ENCODE measurements around the gene SFMBT1.

Gene SFMBT1

DNA sequence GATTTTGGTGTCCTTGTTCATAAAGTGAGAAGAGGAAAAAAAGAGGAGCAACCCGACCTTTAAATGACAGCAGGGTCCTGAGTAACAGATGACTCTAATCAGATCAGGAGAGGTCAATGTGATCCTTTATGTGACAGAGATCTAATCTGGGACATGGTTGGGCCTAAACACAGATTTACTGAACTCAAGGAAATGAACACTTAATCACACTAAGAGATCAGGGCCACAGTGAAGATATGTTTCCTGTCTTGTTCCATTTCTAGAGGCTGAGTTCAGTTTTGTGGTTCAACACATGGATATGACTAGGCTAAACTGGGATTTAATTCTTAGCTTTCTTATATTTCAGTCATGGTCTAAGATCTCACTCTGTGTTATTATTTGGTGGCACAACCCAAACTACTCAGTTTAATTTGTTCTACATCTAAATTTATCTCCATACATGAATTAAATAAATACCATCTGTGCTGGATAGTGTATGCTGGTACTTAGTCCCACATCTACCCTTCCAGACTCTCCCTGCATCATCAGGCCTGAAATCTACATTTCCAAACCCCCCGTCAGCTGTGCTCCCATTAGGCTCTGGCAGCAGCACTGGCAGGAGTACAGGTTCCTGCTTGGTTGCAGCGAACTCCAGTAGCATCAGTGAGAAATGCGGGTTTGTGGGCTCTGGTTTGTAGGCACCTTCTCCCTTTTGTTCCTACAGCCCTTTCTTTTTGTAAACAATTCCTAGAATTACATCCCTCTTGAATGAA is 22.6 kb downstream of the SFMBT1 start:
- TF ChIP-seq, protein P1, sequence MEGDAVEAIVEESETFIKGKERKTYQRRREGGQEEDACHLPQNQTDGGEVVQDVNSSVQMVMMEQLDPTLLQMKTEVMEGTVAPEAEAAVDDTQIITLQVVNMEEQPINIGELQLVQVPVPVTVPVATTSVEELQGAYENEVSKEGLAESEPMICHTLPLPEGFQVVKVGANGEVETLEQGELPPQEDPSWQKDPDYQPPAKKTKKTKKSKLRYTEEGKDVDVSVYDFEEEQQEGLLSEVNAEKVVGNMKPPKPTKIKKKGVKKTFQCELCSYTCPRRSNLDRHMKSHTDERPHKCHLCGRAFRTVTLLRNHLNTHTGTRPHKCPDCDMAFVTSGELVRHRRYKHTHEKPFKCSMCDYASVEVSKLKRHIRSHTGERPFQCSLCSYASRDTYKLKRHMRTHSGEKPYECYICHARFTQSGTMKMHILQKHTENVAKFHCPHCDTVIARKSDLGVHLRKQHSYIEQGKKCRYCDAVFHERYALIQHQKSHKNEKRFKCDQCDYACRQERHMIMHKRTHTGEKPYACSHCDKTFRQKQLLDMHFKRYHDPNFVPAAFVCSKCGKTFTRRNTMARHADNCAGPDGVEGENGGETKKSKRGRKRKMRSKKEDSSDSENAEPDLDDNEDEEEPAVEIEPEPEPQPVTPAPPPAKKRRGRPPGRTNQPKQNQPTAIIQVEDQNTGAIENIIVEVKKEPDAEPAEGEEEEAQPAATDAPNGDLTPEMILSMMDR (IDR thresholded peaks at IDR 0.05; ENCODE audit: low read depth, low read length): no peak

DNA sequence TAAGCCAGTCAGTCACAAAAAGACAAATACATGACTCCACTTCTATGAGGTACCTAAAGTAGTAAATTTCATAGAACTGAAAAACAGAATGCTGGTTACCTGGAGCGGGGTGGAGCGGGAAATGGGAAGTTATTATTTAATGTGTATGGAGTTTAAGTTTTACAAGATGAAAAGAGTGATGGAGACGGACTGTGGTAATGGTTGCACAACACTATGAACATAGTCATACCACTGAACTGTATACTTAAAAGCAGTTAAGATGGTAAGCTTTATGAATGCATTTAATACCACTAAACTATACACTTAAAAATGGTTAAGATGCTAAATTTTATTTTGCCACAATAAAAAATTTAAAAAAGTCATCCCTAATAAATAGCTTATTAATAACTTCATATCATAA is 23.2 kb downstream of the SFMBT1 start:
- no peak overlapping the region for H3K4me3 ChIP-seq (ENCODE audit: low read depth, low read length)
- TF ChIP-seq, protein P1 (IDR thresholded peaks at IDR 0.05; ENCODE audit: low read depth, low read length): no peak

More for the DNA sequence above, 22.6 kb downstream of the SFMBT1 start:
- no peak overlapping the region for H3K4me3 ChIP-seq (ENCODE audit: low read depth, low read length)

DNA sequence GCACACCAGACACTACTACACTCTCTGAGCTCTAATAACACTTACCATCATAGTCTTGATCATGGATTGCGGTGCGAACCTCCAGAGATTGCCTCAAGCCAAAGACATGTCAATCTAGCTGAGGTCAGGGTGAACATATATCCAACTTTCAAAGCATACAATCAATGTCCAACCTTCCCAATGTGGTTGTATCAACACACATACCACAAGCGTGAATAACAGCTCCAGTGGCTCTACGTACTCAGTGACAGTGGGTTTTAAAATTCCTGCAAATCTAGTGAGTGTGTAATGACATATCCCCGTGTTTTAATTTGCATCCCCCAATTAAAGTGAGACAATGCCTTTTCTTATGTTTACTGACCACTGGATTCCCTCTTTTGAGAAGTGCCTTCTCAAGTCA is 29.6 kb downstream of the SFMBT1 start:
- no peak overlapping the region for H3K4me3 ChIP-seq (ENCODE audit: low read depth, low read length)
- TF ChIP-seq, protein P1 (IDR thresholded peaks at IDR 0.05; ENCODE audit: low read depth, low read length): no peak

DNA sequence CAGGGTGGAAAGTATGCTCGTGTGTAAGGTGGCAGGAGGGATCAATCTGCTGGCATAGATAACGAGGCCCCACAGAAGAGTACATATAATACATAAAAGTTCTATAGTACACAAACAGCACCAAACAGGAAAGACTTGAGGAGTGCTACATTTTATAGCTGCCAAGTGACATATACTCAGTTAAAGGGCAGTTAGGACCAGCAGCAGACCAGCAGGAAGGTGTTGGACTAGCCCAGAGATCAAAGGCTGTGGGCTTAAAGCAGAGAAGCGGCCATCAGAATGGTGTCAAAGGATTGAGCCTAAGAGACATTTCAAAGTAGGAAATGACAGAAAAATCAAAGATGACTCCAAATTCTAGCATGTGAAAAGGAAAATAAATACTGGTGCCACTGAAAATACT is 34.5 kb downstream of the SFMBT1 start:
- TF ChIP-seq, protein P1 (IDR thresholded peaks at IDR 0.05; ENCODE audit: low read depth, low read length): no peak
- H3K4me3 ChIP-seq (ENCODE audit: low read depth, low read length): no peak overlapping the region

DNA sequence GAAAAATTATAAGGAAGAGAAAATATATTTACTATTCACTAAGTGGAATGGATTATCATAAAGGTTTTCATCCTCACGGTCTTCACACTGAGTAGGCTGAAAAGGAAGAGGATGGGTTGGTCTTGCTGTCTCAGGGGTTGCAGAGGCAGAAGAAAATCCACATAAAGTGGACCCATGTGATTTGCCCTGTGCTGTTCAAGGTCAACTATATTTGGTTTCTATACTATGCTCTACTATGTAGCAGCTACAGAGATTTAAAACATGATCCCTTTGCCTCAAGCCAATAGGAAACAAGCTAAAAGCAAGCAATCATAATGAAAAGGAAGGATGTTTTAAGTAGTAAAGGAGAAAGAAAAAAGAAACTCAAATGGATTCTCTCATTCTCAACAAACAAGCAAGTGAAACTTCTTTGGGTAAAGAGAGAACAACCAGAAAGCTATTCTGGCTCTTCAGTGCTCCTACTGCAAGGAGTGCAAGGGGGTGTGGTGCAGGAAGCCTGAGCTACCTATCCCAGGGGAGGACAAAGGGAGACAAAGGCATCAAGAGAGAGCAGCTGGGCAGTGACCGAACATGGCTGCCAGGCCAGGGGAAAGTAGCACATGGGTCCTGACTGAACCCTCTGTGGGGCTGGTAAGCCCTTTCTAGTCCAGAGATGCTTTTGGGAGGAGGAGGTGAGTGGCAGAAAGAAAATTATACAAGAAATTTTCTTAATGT is 35.9 kb downstream of the SFMBT1 start:
- no peak overlapping the region for H3K4me3 ChIP-seq (ENCODE audit: low read depth, low read length)
- TF ChIP-seq, protein P1 (IDR thresholded peaks at IDR 0.05; ENCODE audit: low read depth, low read length): no peak

DNA sequence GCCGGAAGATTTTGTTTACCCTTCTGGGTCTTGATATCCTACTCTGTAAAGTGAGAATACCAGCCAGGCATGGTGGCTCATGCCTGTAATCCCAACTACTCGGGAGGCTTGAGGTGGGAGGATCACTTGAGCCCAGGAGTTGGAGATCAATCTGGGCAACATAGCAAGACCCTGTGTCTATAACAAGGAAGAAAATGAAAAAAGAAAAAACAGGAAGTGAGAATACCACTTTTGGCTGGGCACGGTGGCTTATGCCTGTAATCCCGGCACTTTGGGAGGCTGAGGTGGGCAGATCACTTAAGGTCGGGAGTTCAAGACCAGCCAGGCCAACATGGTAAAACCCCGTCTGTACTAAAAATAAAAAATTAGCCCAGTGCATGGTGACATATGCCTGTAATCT is 36.9 kb downstream of the SFMBT1 start:
- H3K4me3 ChIP-seq (ENCODE audit: low read depth, low read length): no peak overlapping the region
- TF ChIP-seq, protein P1 (IDR thresholded peaks at IDR 0.05; ENCODE audit: low read depth, low read length): no peak

DNA sequence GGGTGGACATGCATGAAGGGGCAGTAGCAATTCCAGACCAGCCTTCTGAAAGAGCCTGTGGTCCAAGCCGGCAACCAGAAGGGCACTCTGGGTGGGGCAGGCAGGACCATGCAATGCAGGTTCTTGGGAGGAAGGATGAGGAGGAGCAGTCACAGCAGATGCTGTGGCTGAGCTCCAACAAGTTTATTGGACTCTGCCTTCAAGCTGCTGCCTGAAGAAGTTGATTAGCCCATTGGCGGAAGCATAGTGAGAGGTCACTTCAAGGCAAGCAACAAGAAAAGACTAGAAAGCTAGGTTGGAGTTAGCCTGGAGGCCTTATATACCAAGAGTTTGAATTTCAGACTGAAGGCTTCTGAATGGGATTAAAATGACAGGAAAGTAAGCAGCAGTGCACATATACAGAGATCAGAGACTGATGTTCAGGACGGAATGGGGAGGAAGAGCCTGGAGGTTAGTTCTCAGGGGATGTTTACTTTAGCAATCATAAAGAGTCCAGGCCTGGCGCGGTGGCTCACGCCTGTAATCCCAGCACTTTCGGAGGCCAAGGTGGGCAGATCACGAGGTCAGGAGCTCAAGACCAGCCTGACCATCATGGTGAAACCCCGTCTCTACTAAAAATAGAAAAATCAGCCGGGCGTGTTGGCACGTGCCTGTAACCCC is 39.9 kb downstream of the SFMBT1 start:
- TF ChIP-seq, protein P1 (IDR thresholded peaks at IDR 0.05; ENCODE audit: low read depth, low read length): no peak
- H3K4me3 ChIP-seq (ENCODE audit: low read depth, low read length): no peak overlapping the region

Measured in WI38 (cell line).